Spleen (tissue), 11 donors: ENCODE measurements around the gene DNAJC7. TPM values are rescaled to one million over a fixed set of nuclear protein-coding genes. Genes with fewer than 3 reads are reported as not detected.
A peak's percentile ranks its signal among the peaks of the same experiment; 100 is the strongest.

Experiments used
- DNase-seq: peaks from one replicate; pipeline ENCODE4 v3.0.0-alpha.2; 2020
- H3K27ac ChIP-seq, 8 donors: fragments of 200-600 bp; sonication (generic) in 7 of 8; 1 replicate in 4 of 8; 2 replicates in 4 of 8; pipeline versions ENCODE4 v1.5.0 to v1.8.0; 2016 to 2021; ENCODE audit warnings: inconsistent platforms in 4 of 8, mild to moderate bottlenecking in 4 of 8, moderate library complexity in 1 of 8
- H3K27me3 ChIP-seq, 7 donors: fragments of 200-600 bp; sonication (generic) in 6 of 7; replicated peaks in 1 of 7; 1 replicate in 4 of 7; 2 replicates in 3 of 7; pipeline versions ENCODE4 v1.5.0 to v1.8.0; 2016 to 2021; ENCODE audit warnings: inconsistent platforms in 3 of 7, mild to moderate bottlenecking in 1 of 7
- H3K36me3 ChIP-seq, 6 donors: fragments of 200-600 bp; sonication (generic) in 5 of 6; 1 replicate in 4 of 6; 2 replicates in 2 of 6; pipeline versions ENCODE4 v1.5.0 to v1.8.0; 2016 to 2021; ENCODE audit warnings: inconsistent platforms in 2 of 6
- H3K4me1 ChIP-seq, 6 donors: fragments of 200-600 bp; sonication (generic) in 5 of 6; 1 replicate in 3 of 6; 2 replicates in 3 of 6; pipeline versions ENCODE4 v1.5.0 to v1.8.0; 2016 to 2021; ENCODE audit warnings: inconsistent platforms in 3 of 6
- H3K4me3 ChIP-seq, 8 donors: fragments of 200-600 bp; sonication (generic) in 7 of 8; 1 replicate in 4 of 8; 2 replicates in 4 of 8; pipeline versions ENCODE4 v1.5.0 to v1.8.0; 2016 to 2021; ENCODE audit warnings: inconsistent platforms in 4 of 8, mild to moderate bottlenecking in 4 of 8, moderate library complexity in 2 of 8
- H3K9me3 ChIP-seq, 8 donors: fragments of 200-600 bp; sonication (generic) in 7 of 8; 1 replicate in 4 of 8; 2 replicates in 4 of 8; pipeline versions ENCODE4 v1.5.0 to v1.8.0; 2016 to 2021; ENCODE audit warnings: inconsistent platforms in 4 of 8
- CTCF ChIP-seq, 11 experiments: fragments of 200-600 bp in 7 of 11; fragments of 450-650 bp in 4 of 11; sonication (generic) in 4 of 11; IDR thresholded peaks in 8 of 11; conservative IDR thresholded peaks in 3 of 11; 1 replicate in 7 of 11; 2 replicates in 4 of 11; pipeline versions ENCODE4 v1.4.0 to v1.8.0; 2016 to 2021; ENCODE audit warnings: antibody characterized with exemption in 11 of 11, inconsistent platforms in 4 of 11, mild to moderate bottlenecking in 1 of 11
- POLR2A ChIP-seq, 3 donors: fragments of 450-650 bp; IDR thresholded peaks; one replicate each; pipeline ENCODE4 v1.5.1; 2017; ENCODE audit warnings: antibody characterized with exemption in 3 of 3, mild to moderate bottlenecking in 1 of 3
- POLR2AphosphoS5 ChIP-seq, 3 donors: sonication (generic); formaldehyde crosslinking; IDR thresholded peaks; one replicate each; pipeline ENCODE4 v1.5.1; 2017; ENCODE audit warnings: antibody characterized with exemption in 3 of 3
- WGBS, 5 donors: extraction: QIAGEN DNeasy Blood & Tissue Kit in 3 of 5; methylation state at CpG; one replicate each; pipeline versions ENCODE4 v1.1.5 to v1.1.7; 2013 to 2018; 5-methylcytosine and 5-hydroxymethylcytosine counted together
- intact Hi-C: fragments of 100-400 bp; cut with DNase I; formaldehyde crosslinking; loops from one replicate; pipeline ENCODE4 v1.15.0; 2023; ENCODE audit warnings: low total_unique reads
- polyA plus RNA-seq, 3 donors: library from polyadenylated mRNA; stranded (reverse); fragments of 200-250 nt; gene quantifications; one replicate each; pipeline ENCODE4 v1.2.1, GENCODE V29; 2013
- total RNA-seq, 7 donors: library from RNA; depleted of rRNA in 3 of 7; stranded (reverse); fragments of >200 nt in 3 of 7; fragmentation: NEBNext Ultra II Directional in 4 of 7; extraction: Animal tissue kit (Norgen Biotek cat#: 25700) in 4 of 7; gene quantifications; one replicate each; pipeline versions ENCODE4 v1.1.0 to v1.2.1, GENCODE V29; 2016 to 2021
- donor health status: healthy with polysubstance abuse.
- donor health status: DM: no; HTN: no; CAD: no; lungs with moderate emphysema.
- donor health status: DM: no; HTN: no; CAD: no.
- donor health status: Bipolar disorder and iron deficiency.
- donor health status: healthy.
- donor health status: DM: no; HTN: no; CAD: no.
- donor health status: DM: yes; HTN: yes; CAD: no.

The DNAJC7 gene
- total and polyA plus RNA-seq, 10 donors = 60.6 to 108 (median 79.2) TPM

- TF ChIP-seq POLR2A (IDR thresholded peaks at IDR 0.05) (no peak), POLR2AphosphoS5 (IDR thresholded peaks at IDR 0.05) (no peak), CTCF (IDR thresholded peaks at IDR 0.05 in 8 of 11, conservative IDR thresholded peaks at IDR 0.05 in 3 of 11) (no peak)
- 81 to 91% (median 86%) methylated on average over 3 of the region's 3 CpGs for WGBS, 5 donors
- Histone ChIP-seq H3K36me3 (peaks cover 2 to 60% (median 41%) of the 10 kb centered on the region in 6 donors), H3K4me1 (peaks cover 0 to 81% (median 51%) of the 10 kb centered on the region in 6 donors), H3K27ac (peak overlapping the region in 1 of 8 donors; percentile 18), H3K9me3 (no peaks in the 10 kb centered on the region), H3K4me3 (no peak overlapping the region), H3K27me3 (no peaks in the 10 kb centered on the region)
- intact Hi-C loops = no loop called here
- DNase-seq = no peak
These were observed 14.4 kb downstream of the DNAJC7 start for GRCh38 chr17:42002792-42003301.

GRCh38 chr17:42002175-42002791 is 15.0 kb downstream of the DNAJC7 start:
- H3K9me3 ChIP-seq = no peaks in the 10 kb centered on the region
- H3K27me3 ChIP-seq = no peaks in the 10 kb centered on the region
- no peak for DNase-seq
- H3K27ac ChIP-seq = no peak overlapping the region
- H3K4me1 ChIP-seq = peaks cover 0 to 80% (median 48%) of the 10 kb centered on the region in 6 donors
- 81 to 88% (median 82%) methylated on average over 7 of the region's 7 CpGs for WGBS, 5 donors
- no peak overlapping the region for H3K4me3 ChIP-seq
- TF ChIP-seq CTCF (IDR thresholded peaks at IDR 0.05 in 8 of 11, conservative IDR thresholded peaks at IDR 0.05 in 3 of 11) = no peak
- TF ChIP-seq POLR2A (IDR thresholded peaks at IDR 0.05) = no peak
- peaks cover 2 to 66% (median 47%) of the 10 kb centered on the region in 6 donors for H3K36me3 ChIP-seq
- intact Hi-C loops = no loop called here

GRCh38 chr17:42001729-42002128 is 15.5 kb downstream of the DNAJC7 start:
- no peak overlapping the region for H3K27ac ChIP-seq
- TF ChIP-seq POLR2A (IDR thresholded peaks at IDR 0.05) (no peak), CTCF (IDR thresholded peaks at IDR 0.05 in 8 of 11, conservative IDR thresholded peaks at IDR 0.05 in 3 of 11) (no peak), POLR2AphosphoS5 (IDR thresholded peaks at IDR 0.05) (no peak)
- no peak overlapping the region for H3K4me3 ChIP-seq
- H3K36me3 ChIP-seq = peaks cover 2 to 68% (median 52%) of the 10 kb centered on the region in 6 donors
- intact Hi-C loops = no loop called here
- DNase-seq = no peak
- H3K27me3 ChIP-seq = no peaks in the 10 kb centered on the region
- WGBS, 5 donors = 77 to 94% (median 93%) methylated on average over 2 of the region's 2 CpGs
- peaks cover 0 to 79% (median 47%) of the 10 kb centered on the region in 6 donors for H3K4me1 ChIP-seq
- no peaks in the 10 kb centered on the region for H3K9me3 ChIP-seq

- H3K27ac ChIP-seq = peak overlapping the region in 1 of 8 donors; percentile 54
- intact Hi-C loops = no loop called here
- DNase-seq = no peak
These were observed 16.7 kb downstream of the DNAJC7 start for GRCh38 chr17:42000413-42001133.

More at GRCh38 chr17:42000413-42001133, 16.7 kb downstream of the DNAJC7 start:
- TF ChIP-seq CTCF (IDR thresholded peaks at IDR 0.05 in 8 of 11, conservative IDR thresholded peaks at IDR 0.05 in 3 of 11) (no peak), POLR2A (IDR thresholded peaks at IDR 0.05) (no peak), POLR2AphosphoS5 (IDR thresholded peaks at IDR 0.05) (no peak)
- peaks cover 2 to 79% (median 63%) of the 10 kb centered on the region in 6 donors for H3K36me3 ChIP-seq
- H3K9me3 ChIP-seq = no peaks in the 10 kb centered on the region
- H3K4me1 ChIP-seq = peaks cover under 1 to 79% (median 46%) of the 10 kb centered on the region in 6 donors
- WGBS, 5 donors = 75 to 85% (median 79%) methylated on average over 3 of the region's 3 CpGs
- H3K4me3 ChIP-seq = no peak overlapping the region
- no peaks in the 10 kb centered on the region for H3K27me3 ChIP-seq
